ENCODE measurements around the gene USP34.

DNA sequence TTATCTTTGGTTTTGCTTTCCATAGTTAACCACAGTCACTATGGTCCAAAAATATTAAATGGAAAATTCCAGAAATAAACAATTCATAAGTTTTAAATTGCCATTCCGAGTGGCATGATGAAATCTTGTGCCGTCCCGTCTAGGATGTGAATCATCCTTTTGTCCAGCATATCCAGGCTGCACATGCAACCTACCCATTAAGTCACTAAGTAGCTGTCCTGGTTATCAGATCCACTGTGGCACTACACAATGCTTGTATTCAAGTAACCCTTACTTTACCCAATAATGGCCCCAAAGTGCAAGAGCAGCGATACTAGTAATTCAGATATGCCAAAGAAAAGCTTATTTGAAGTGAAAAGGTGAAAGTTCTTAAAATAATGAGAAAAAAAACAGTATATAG lies 10.7 kb downstream of the USP34 start:
- TF ChIP-seq CTCF (IDR thresholded peaks at IDR 0.05; ENCODE audit: insufficient read depth, low read length, poor library complexity, severe bottlenecking) = no peak
- TF ChIP-seq EZH2phosphoT487 (conservative IDR thresholded peaks at IDR 0.05; ENCODE audit: low read length) = no peak

All from SU-DHL-6 (cell line).